ENCODE results near the gene RAB8B.

GRCh38 chr15:63156755-63157117 is 32.7 kb upstream of the RAB8B start:
- TF ChIP-seq POLR2AphosphoS5 (IDR thresholded peaks at IDR 0.05; ENCODE audit: low read depth, low read length): no peak
- TF ChIP-seq POLR2A (IDR thresholded peaks at IDR 0.05; ENCODE audit: low read depth, low read length): no peak
- no peak for TF ChIP-seq TAF1 (IDR thresholded peaks at IDR 0.05; ENCODE audit: borderline replicate concordance, low read depth, low read length)

All from GM12892 (cell line).